SH-SY5Y (cell line): ENCODE data around the gene ETS2.

Source experiments
- GATA2 ChIP-seq: IDR thresholded peaks from 2 replicates; pipeline ENCODE4 v1.6.1; 2011; ENCODE audit warnings: mild to moderate bottlenecking, low read depth, low read length
- GATA3 ChIP-seq: IDR thresholded peaks from 2 replicates; pipeline ENCODE4 v1.6.1; 2011; ENCODE audit warnings: low read depth, mild to moderate bottlenecking, low read length, moderate library complexity

GRCh38 chr21:38790961-38791360, 14.8 kb upstream of the ETS2 start:
- TF ChIP-seq GATA3 (no peak), GATA2 (no peak)
